Activated CD8-positive, alpha-beta T cell treated with anti-CD3 and anti-CD28 coated beads for 36 hours (primary cell): ENCODE results near the gene PGAP6. TPM values are rescaled to one million over a fixed set of nuclear protein-coding genes. Genes with fewer than 3 reads are reported as not detected.

ENCODE experiments used
- ATAC-seq: fragments of 200-7000 bp; cut with Tn5 transposase; one replicate; pipeline ENCODE4 v1.10.0; 2021; ENCODE audit warnings: mild to moderate bottlenecking, moderate library complexity
- CTCF ChIA-PET: fragments of 350-600 bp; sonication (Branson Sonifier 250); formaldehyde crosslinking; loops from one replicate; lab custom pipeline; 2021; ENCODE audit warnings: antibody characterized with exemption; lab: Charles Lee
- POLR2A ChIA-PET: fragments of 350-600 bp; sonication (Branson Sonifier 250); formaldehyde crosslinking; loops from one replicate; lab custom pipeline; 2021; ENCODE audit warnings: antibody characterized with exemption; lab: Charles Lee
- DNase-seq: peaks from one replicate; pipeline ENCODE4 v3.0.0-alpha.2; 2020
- H3K27ac Mint-ChIP-seq: one replicate; pipeline ENCODE4 v1.8.0; 2021; ENCODE audit warnings: mild to moderate bottlenecking, mixed read lengths
- H3K27me3 Mint-ChIP-seq: one replicate; pipeline ENCODE4 v1.8.0; 2021; ENCODE audit warnings: mixed read lengths
- H3K36me3 Mint-ChIP-seq: one replicate; pipeline ENCODE4 v1.8.0; 2021; ENCODE audit warnings: low read depth, mixed read lengths
- H3K4me1 Mint-ChIP-seq: one replicate; pipeline ENCODE4 v1.8.0; 2021; ENCODE audit warnings: low read depth, mixed read lengths
- H3K4me3 Mint-ChIP-seq: one replicate; pipeline ENCODE4 v1.8.0; 2021; ENCODE audit warnings: mild to moderate bottlenecking, moderate library complexity, mixed read lengths
- H3K9me3 Mint-ChIP-seq: one replicate; pipeline ENCODE4 v1.8.0; 2021; ENCODE audit warnings: mixed read lengths
- intact Hi-C: fragments of 100-400 bp; cut with micrococcal nuclease; formaldehyde crosslinking; loops from one replicate; pipeline ENCODE4 v1.10.0; 2022
- total RNA-seq, 2 experiments: library from RNA; stranded (reverse); gene quantifications; one replicate each; pipeline ENCODE4 v1.2.3, GENCODE V29; 2021
- TF ChIP-seq, protein P1 (sequence below): fragments of 200-600 bp; IDR thresholded peaks from one replicate; pipeline ENCODE4 v1.8.0; 2022; ENCODE audit warnings: antibody characterized with exemption, mild to moderate bottlenecking

Gene PGAP6
- total RNA-seq, 2 experiments from 2014 or later = 21.9 to 24.8 TPM

DNA sequence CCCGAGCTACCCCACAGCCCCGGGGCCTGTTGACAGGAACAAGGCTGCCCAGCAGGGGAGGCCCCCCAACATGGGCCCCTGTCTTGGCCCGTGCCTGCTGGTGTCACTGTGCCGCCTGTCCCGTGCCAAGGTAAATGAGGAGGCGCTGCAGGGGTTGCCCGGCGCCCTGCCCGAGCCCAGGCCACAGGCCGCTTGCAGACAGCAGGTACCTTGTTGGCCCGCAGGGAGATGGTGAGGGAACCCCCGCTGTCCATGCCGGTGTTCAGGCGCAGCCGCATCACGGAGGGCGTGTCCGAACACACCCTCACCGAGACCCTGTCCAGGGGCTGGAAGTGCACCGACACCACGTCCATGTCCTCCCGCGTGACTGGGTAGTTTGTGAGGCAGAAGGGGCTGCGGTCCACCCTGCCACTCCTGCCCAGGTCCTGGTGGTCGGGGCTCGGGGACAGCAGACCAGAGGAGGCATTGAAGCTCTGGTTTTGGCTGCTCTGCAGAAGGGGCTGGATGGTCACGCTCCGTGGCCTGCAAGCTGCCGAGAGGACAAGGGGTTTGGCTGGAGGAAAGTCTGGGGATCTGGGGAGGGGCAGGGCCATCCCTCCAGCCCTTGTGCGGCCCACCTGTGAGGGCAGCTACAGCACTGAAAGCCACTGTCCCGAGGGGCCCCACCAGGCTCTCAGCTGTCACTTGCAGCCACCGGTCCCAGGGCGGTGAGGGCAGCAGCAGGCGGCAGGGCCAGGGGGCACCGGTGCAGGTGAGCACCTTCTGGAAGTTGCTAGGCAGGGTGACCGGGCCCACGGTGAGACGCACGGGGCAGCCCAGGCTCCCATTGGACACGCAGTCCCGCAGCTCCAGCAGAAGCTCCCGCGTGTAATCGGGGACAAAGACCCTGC lies 5.6 kb downstream of the PGAP6 start:
- Mint-ChIP-seq H3K27me3 (no peaks in the 10 kb centered on the region), H3K36me3 (no peaks in the 10 kb centered on the region), H3K4me3 (no peak overlapping the region), H3K9me3 (no peaks in the 10 kb centered on the region), H3K4me1 (peaks cover 10% of the 10 kb centered on the region), H3K27ac (no peak overlapping the region)
- intact Hi-C loops = no loop called here
- DNase-seq (no peak), ATAC-seq (no peak)
- ChIA-PET CTCF (no interaction called here), POLR2A (no interaction called here)
- TF ChIP-seq, protein P1, sequence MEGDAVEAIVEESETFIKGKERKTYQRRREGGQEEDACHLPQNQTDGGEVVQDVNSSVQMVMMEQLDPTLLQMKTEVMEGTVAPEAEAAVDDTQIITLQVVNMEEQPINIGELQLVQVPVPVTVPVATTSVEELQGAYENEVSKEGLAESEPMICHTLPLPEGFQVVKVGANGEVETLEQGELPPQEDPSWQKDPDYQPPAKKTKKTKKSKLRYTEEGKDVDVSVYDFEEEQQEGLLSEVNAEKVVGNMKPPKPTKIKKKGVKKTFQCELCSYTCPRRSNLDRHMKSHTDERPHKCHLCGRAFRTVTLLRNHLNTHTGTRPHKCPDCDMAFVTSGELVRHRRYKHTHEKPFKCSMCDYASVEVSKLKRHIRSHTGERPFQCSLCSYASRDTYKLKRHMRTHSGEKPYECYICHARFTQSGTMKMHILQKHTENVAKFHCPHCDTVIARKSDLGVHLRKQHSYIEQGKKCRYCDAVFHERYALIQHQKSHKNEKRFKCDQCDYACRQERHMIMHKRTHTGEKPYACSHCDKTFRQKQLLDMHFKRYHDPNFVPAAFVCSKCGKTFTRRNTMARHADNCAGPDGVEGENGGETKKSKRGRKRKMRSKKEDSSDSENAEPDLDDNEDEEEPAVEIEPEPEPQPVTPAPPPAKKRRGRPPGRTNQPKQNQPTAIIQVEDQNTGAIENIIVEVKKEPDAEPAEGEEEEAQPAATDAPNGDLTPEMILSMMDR = no peak

GRCh38 chr16:375212-375611 lies 6.6 kb downstream of the PGAP6 start:
- no peak for DNase-seq
- H3K36me3 Mint-ChIP-seq = peaks cover 3% of the 10 kb centered on the region
- intact Hi-C loops = no loop called here
- no peak overlapping the region for H3K27ac Mint-ChIP-seq
- POLR2A ChIA-PET = no interaction called here
- TF ChIP-seq, protein P1 = no peak
- CTCF ChIA-PET = no interaction called here
- H3K27me3 Mint-ChIP-seq = no peaks in the 10 kb centered on the region
- no peaks in the 10 kb centered on the region for H3K9me3 Mint-ChIP-seq
- H3K4me3 Mint-ChIP-seq = no peak overlapping the region
- H3K4me1 Mint-ChIP-seq = peaks cover 14% of the 10 kb centered on the region
- ATAC-seq = no peak

DNA sequence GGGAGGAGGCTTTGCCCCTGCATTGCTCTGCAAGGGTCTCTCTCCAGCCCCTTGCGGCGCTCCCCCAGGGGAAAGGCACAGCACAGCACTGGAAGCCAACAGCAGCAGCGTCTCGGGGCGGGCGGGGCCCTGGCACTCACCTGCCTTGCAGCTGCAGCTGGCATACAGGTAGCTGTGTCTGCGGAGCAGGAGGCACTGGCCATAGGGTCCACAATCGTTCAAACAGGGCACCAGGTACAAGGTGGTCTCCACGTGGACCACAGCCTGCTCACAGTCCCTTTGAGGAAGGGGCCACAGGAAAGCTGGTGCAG lies 7.2 kb downstream of the PGAP6 start:
- H3K9me3 Mint-ChIP-seq = no peaks in the 10 kb centered on the region
- DNase-seq = no peak
- ChIA-PET CTCF (no interaction called here), POLR2A (no interaction called here)
- no peaks in the 10 kb centered on the region for H3K27me3 Mint-ChIP-seq
- intact Hi-C loops = no loop called here
- no peak overlapping the region for H3K27ac Mint-ChIP-seq
- no peak for ATAC-seq
- peaks cover 5% of the 10 kb centered on the region for H3K36me3 Mint-ChIP-seq
- TF ChIP-seq, protein P1 = no peak
- H3K4me3 Mint-ChIP-seq = no peak overlapping the region
- peaks cover 11% of the 10 kb centered on the region for H3K4me1 Mint-ChIP-seq

DNA sequence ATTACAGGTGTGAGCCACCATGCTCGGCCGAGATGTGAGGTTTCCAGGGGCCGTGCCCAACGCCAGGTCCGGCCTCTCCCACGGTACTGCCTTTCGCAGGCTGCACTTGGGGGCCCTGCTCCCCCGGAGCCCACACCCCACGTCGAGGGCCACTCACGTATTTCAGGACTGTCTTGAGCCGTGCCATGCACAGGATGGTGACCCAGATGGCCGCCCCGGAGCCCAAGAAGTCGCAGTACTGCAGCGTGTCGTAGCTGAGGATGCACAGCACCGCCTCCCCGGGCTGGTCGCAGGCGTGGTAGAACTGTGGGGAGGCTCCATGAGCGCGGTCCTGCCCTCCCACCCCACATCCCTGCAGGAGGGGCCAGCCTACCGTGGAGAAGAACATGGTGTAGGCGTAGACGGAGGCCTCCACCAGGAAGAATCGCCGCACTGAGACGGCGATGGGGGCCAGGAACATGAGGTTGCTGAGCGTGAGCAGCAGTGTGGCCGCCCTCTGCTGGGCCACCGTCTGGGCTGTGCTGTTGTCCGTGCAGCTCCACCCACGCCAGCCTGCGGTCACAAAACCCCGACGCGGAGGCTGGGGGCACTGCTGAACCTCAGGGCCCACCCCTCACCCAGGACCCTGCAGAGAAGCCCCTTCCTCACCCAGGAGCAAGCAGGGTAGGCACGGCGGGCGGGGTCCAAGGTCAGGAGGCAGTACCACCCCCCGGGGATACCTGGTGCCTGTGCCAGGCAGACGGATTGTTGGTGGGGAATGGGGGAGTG lies 7.7 kb downstream of the PGAP6 start:
- POLR2A ChIA-PET = no interaction called here
- intact Hi-C loops = no loop called here
- no peak for DNase-seq
- no peak for ATAC-seq
- Mint-ChIP-seq H3K36me3 (peaks cover 10% of the 10 kb centered on the region), H3K27me3 (no peaks in the 10 kb centered on the region), H3K4me1 (peaks cover 13% of the 10 kb centered on the region), H3K27ac (no peak overlapping the region), H3K9me3 (no peaks in the 10 kb centered on the region), H3K4me3 (no peak overlapping the region)
- TF ChIP-seq, protein P1 = no peak
- CTCF ChIA-PET = no interaction called here

DNA sequence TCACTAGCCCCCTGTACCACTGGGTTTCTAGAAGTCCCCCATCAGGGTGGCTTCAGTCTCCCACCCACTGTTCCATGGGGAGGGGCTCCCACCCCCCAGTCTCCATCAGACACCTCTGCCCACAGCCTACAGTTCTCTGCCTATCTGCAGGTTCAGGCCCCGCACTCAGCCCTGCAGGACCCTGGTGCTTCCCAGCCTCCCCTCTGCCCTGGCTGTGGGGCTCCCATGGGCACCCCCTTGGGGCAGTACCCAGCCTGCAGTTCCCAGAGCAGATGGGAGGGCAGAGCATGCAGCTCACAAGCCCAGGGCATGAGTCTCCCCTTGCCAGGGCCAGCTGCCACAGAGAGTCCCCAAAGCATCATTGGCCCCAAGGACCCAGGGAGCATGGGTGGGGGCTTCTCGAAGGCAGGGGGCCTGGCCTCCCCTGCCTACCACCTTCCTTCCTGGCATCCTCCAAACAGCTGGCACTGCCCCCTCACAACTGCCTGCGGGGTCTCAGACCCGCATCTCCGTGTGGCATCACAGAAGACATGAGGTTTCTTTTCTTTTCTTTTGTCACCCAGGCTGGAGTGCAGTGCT lies 8.7 kb downstream of the PGAP6 start:
- ChIA-PET POLR2A (no interaction called here), CTCF (no interaction called here)
- Mint-ChIP-seq H3K4me3 (no peak overlapping the region), H3K9me3 (no peaks in the 10 kb centered on the region), H3K27ac (no peak overlapping the region), H3K4me1 (peaks cover 13% of the 10 kb centered on the region), H3K27me3 (no peaks in the 10 kb centered on the region), H3K36me3 (peaks cover 13% of the 10 kb centered on the region)
- DNase-seq (no peak), ATAC-seq (no peak)
- intact Hi-C loops = no loop called here
- TF ChIP-seq, protein P1 = no peak
